Panc1 (cell line): ENCODE data around the gene SCRG1. TPM values are rescaled to one million over a fixed set of nuclear protein-coding genes. Genes with fewer than 3 reads are reported as not detected.

Experiments used
- ATAC-seq: fragments of 200-7000 bp; cut with Tn5 transposase; 2 replicates; pipeline ENCODE4 v1.9.1; 2020; ENCODE audit warnings: mild to moderate bottlenecking, moderate library complexity
- BruUV-seq: library from RNA; stranded (reverse); fragments of 400-500 nt; replicated peaks from 2 replicates; lab custom pipeline; 2021; lab: Mats Ljungman, UMichigan
- CTCF ChIA-PET: fragments of 300-600 bp; sonication (Branson Sonifier 250); formaldehyde crosslinking; loops from one replicate; lab custom pipeline; 2022; ENCODE audit warnings: antibody characterized with exemption; lab: Charles Lee
- POLR2A ChIA-PET: fragments of 300-600 bp; sonication (Branson Sonifier 250); formaldehyde crosslinking; loops from one replicate; lab custom pipeline; 2022; ENCODE audit warnings: antibody characterized with exemption; lab: Charles Lee
- DNase-seq: peaks from one replicate; pipeline ENCODE4 v3.0.0-alpha.2; 2010; ENCODE audit warnings: low read depth, low spot score
- H3K27ac ChIP-seq: 2 replicates; pipeline ENCODE4 v1.5.1; 2011; ENCODE audit warnings: mild to moderate bottlenecking, low read length, inconsistent platforms
- H3K27me3 ChIP-seq: fragments of 200-500 bp; sonication (Bioruptor generic); 2 replicates; pipeline ENCODE4 v1.6.0; 2014; ENCODE audit warnings: low read length, inconsistent platforms; ENCODE audit not compliant: control insufficient read depth, insufficient read depth
- H3K36me3 ChIP-seq: fragments of 200-500 bp; sonication (Bioruptor generic); 2 replicates; pipeline ENCODE4 v1.5.1; 2014; ENCODE audit warnings: inconsistent platforms, mild to moderate bottlenecking, low read length, moderate library complexity; ENCODE audit not compliant: control insufficient read depth, insufficient read depth
- H3K4me1 ChIP-seq: 2 replicates; pipeline ENCODE4 v1.5.1; 2011; ENCODE audit warnings: inconsistent platforms, mild to moderate bottlenecking, low read length, moderate library complexity; ENCODE audit not compliant: control insufficient read depth, insufficient read depth
- H3K4me3 ChIP-seq, 2 experiments: 2 replicates each; pipeline ENCODE4 v1.5.1; 2011 to 2012; ENCODE audit warnings: low read depth in 2 of 2, low read length in 2 of 2, mild to moderate bottlenecking in 2 of 2, inconsistent platforms in 1 of 2, moderate library complexity in 1 of 2
- H3K9me3 ChIP-seq: fragments of 200-500 bp; sonication (Bioruptor generic); 2 replicates; pipeline ENCODE4 v1.5.1; 2014; ENCODE audit warnings: low read depth, mild to moderate bottlenecking, inconsistent platforms, low read length, moderate library complexity; ENCODE audit not compliant: control insufficient read depth, insufficient read depth
- CTCF ChIP-seq: fragments of 450-650 bp; IDR thresholded peaks from 2 replicates; pipeline ENCODE4 v1.5.1; 2017; ENCODE audit warnings: mild to moderate bottlenecking
- POLR2AphosphoS5 ChIP-seq: IDR thresholded peaks from 2 replicates; pipeline ENCODE4 v1.6.1; 2012; ENCODE audit warnings: mild to moderate bottlenecking, low read depth, low read length, moderate library complexity
- REST ChIP-seq, 2 experiments: IDR thresholded peaks; 2 replicates each; pipeline ENCODE4 v1.6.1; 2011 to 2012; ENCODE audit warnings: low read depth in 2 of 2, control low read depth in 1 of 2, low read length in 1 of 2, mild to moderate bottlenecking in 1 of 2, moderate library complexity in 1 of 2; ENCODE audit not compliant: insufficient read depth in 1 of 2
- SIN3A ChIP-seq: IDR thresholded peaks from 2 replicates; pipeline ENCODE4 v1.6.1; 2012; ENCODE audit warnings: low read depth, mild to moderate bottlenecking, low read length, moderate library complexity, borderline replicate concordance; ENCODE audit not compliant: insufficient read depth
- TCF7L2 ChIP-seq: IDR thresholded peaks from 2 replicates; pipeline ENCODE4 v1.6.1; 2011; ENCODE audit warnings: mild to moderate bottlenecking, low read depth, low read length, inconsistent platforms
- in situ Hi-C: cut with HindIII; loops from 2 replicates; pipeline ENCODE4 v1.10.0; 2016; ENCODE audit warnings: low sequenced_read_pairs, low pct_unique_long_range_greater_than_20kb
- intact Hi-C: fragments of 100-400 bp; cut with micrococcal nuclease; formaldehyde crosslinking; loops from one replicate; pipeline ENCODE4 v1.10.0; 2022; ENCODE audit not compliant: unreplicated experiment
- total RNA-seq: library from RNA; stranded (reverse); gene quantifications from one replicate; pipeline ENCODE4 v1.2.1, GENCODE V29; 2021; ENCODE audit not compliant: unreplicated experiment

Gene SCRG1
- total RNA-seq, 1 experiment from 2014 or later, result not detected

GRCh38 chr4:173370477-173371291 lies 28.2 kb downstream of the SCRG1 start, which contains the start of gene SAP30:
Gene SAP30, plus strand, starts transcription at chr4:173370954. Its CDS starts 229 bp downstream, at chr4:173371183.
- ChIA-PET POLR2A (interaction anchor here (0.6 to 3.1 kb wide), 6 partner anchors 10 to 791 kb away, joined by 3 to 19 read pairs (median 4); partner anchors contain the start of gene HMGB2), CTCF (interaction anchor here (0.6 to 1.2 kb wide), 4 partner anchors 24 to 906 kb away, joined by 3 to 8 read pairs (median 4); no protein-coding TSS in a partner anchor)
- DNase-seq (peak; percentile 80), ATAC-seq (peak; percentile 92)
- H3K4me3 ChIP-seq, result peak within 1 kb of the TSS; percentile 77 to 99
- H3K36me3 ChIP-seq, result peaks cover 8% of the 10 kb centered on the region
- in situ Hi-C loops (no loop called here), intact Hi-C loops (loop anchor here (5.0 kb wide), 1 partner anchor 47 kb away; no protein-coding TSS in a partner anchor)
- H3K27me3 ChIP-seq, result no peaks in the 10 kb centered on the region
- H3K9me3 ChIP-seq, result no peaks in the 10 kb centered on the region
- H3K4me1 ChIP-seq, result no peaks in the 10 kb centered on the region
- peak; percentile 85 for TF ChIP-seq SIN3A
- TF ChIP-seq CTCF, result no peak
- peak; percentile 68 to 74; a peak in 3 of 4 replicates for TF ChIP-seq REST (IDR thresholded peaks at IDR 0.05; ENCODE audit: insufficient read depth in 1 of 2, low read depth in 2 of 2, low read length in 1 of 2)
- TF ChIP-seq TCF7L2, result no peak
- TF ChIP-seq POLR2AphosphoS5, result peak; percentile 42; the same call in 1 of the 2 replicates
- no TSS peak for BruUV-seq
- peak within 1 kb of the TSS; percentile 93 for H3K27ac ChIP-seq

- ATAC-seq, result no peak; the same call in 1 of the 2 replicates
- POLR2A ChIA-PET, result interaction anchor here (0.6 to 3.1 kb wide), 6 partner anchors 9 to 914 kb away, joined by 3 to 19 read pairs (median 4); partner anchors contain the start of genes CEP44 and HMGB2
- BruUV-seq, result no TSS peak
- no peaks in the 10 kb centered on the region for H3K9me3 ChIP-seq
- no peaks in the 10 kb centered on the region for H3K4me1 ChIP-seq
- H3K27me3 ChIP-seq, result no peaks in the 10 kb centered on the region
- CTCF ChIA-PET, result interaction anchor here (0.6 to 1.2 kb wide), 2 partner anchors 69 to 906 kb away, joined by 3 to 6 read pairs; no protein-coding TSS in a partner anchor
- H3K36me3 ChIP-seq, result peaks cover 5% of the 10 kb centered on the region
- DNase-seq, result no peak
- no peak for TF ChIP-seq CTCF
- no peak for TF ChIP-seq REST (IDR thresholded peaks at IDR 0.05; ENCODE audit: insufficient read depth in 1 of 2, low read depth in 2 of 2, low read length in 1 of 2)
- TF ChIP-seq TCF7L2, result no peak
- TF ChIP-seq SIN3A, result no peak
- no peak for TF ChIP-seq POLR2AphosphoS5
- intact Hi-C loops, result loop anchor here (5.0 kb wide), 1 partner anchor 47 kb away; no protein-coding TSS in a partner anchor
- in situ Hi-C loops, result no loop called here
- H3K27ac ChIP-seq, result peak overlapping the region; percentile 93
- peak overlapping the region; percentile 77 to 99 for H3K4me3 ChIP-seq
Measured at GRCh38 chr4:173370130-173370476, 28.8 kb downstream of the SCRG1 start.
